C4-2B (cell line): Measurements from ENCODE around the gene P3H2.

ENCODE experiments used
- ZFX ChIP-seq: fragments of 450-650 bp; IDR thresholded peaks from 2 replicates; pipeline ENCODE4 v1.6.1; 2017
- TF ChIP-seq, protein P1 (sequence below): fragments of 450-650 bp; conservative IDR thresholded peaks from 2 replicates; pipeline ENCODE4 v1.5.1; 2017; ENCODE audit warnings: mild to moderate bottlenecking

DNA sequence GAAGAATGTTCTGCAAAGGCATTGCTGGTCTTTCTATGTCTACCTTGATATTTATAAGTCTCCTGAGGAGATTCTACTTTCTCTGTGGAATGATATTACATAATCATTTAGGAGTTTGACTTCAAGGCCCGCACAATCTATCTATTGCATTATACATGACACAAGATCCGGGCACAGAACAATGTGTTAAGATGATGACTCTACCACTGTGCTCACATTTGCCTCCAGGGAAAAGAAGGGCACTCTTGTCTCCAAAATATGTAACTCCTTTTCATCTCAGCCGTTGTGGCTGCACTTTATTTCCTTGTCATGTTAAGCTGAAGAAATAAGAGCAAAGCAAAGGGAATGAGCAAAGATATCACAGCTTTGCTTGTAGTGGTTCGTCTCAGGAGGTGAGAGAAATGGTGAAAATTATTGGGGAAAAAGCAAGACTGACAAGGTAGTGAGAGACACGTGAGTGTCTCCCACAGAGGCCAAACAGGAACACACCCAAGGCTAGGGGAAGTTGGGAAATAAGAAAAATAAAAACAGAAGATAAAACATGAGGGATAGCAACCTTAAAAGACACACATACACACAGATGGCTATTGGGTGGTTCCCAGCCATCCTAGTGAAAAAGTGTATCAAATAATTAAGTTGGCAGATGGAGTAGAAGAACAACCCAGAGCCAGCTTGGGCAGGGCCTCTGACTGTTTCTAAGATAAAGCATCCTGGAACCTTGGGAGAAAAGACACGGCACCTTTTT lies 184.3 kb downstream of the P3H2 start:
- TF ChIP-seq, protein P1, sequence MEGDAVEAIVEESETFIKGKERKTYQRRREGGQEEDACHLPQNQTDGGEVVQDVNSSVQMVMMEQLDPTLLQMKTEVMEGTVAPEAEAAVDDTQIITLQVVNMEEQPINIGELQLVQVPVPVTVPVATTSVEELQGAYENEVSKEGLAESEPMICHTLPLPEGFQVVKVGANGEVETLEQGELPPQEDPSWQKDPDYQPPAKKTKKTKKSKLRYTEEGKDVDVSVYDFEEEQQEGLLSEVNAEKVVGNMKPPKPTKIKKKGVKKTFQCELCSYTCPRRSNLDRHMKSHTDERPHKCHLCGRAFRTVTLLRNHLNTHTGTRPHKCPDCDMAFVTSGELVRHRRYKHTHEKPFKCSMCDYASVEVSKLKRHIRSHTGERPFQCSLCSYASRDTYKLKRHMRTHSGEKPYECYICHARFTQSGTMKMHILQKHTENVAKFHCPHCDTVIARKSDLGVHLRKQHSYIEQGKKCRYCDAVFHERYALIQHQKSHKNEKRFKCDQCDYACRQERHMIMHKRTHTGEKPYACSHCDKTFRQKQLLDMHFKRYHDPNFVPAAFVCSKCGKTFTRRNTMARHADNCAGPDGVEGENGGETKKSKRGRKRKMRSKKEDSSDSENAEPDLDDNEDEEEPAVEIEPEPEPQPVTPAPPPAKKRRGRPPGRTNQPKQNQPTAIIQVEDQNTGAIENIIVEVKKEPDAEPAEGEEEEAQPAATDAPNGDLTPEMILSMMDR = no peak
- TF ChIP-seq ZFX = no peak
